GM12892 (cell line): Measurements from ENCODE around the gene PRKACB.

ENCODE experiments used
- POLR2AphosphoS5 ChIP-seq: IDR thresholded peaks from 2 replicates; pipeline ENCODE4 v1.6.1; 2011; ENCODE audit warnings: low read depth, low read length, control low read depth
- TAF1 ChIP-seq: IDR thresholded peaks from 2 replicates; pipeline ENCODE4 v1.6.1; 2011; ENCODE audit warnings: low read depth, mild to moderate bottlenecking, control low read depth, low read length, borderline replicate concordance

DNA sequence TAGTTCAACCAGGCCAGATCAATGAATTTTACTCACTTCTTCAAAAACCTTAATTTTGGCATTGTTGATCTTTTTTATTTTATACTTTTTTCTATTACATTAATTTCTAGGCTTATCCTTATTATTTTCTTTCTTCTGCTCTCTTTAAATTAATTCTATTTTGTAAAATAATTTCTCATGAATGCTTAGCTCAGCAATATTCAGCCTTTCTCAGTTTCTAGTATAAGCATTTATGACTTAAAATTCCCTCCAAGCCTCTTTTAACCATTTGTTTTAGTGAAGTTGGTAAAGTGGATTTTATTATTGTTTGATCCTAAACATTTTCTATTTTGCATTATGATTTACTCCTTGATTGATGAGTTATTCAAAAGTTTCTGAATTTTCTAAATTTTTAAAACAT lies 136.8 kb downstream of the PRKACB start:
- TF ChIP-seq TAF1 = no peak
- TF ChIP-seq POLR2AphosphoS5 = no peak
